ENCODE data around the gene EVC. TPM values are rescaled to one million over a fixed set of nuclear protein-coding genes. Genes with fewer than 3 reads are reported as not detected.
"Not testable (repeated sequence)": the region's sequence is repeated elsewhere in the genome, so short reads cannot be mapped to it uniquely, and the experiment has no call there.

The EVC gene
- total RNA-seq, 3 donors from 2014 or later = 1.9 to 24.2 (median 4.6) TPM

GRCh38 chr4:5805270-5805669, 94.3 kb downstream of the EVC start:
- DNase-seq (no peak), ATAC-seq (no peak)
- intact Hi-C loops (cut with DNase I, micrococcal nuclease) = no loop called here
- Histone ChIP-seq H3K4me3 (no peak overlapping the region), H3K9me3 (no peaks in the 10 kb centered on the region), H3K4me1 (ENCODE audit: low read depth) (no peaks in the 10 kb centered on the region), H3K36me3 (ENCODE audit: low read depth) (no peaks in the 10 kb centered on the region)
- no peak for TF ChIP-seq CTCF (IDR thresholded peaks at IDR 0.05)

- DNase-seq (no peak), ATAC-seq (no peak)
- Histone ChIP-seq H3K9me3 (no peaks in the 10 kb centered on the region), H3K36me3 (ENCODE audit: low read depth) (no peaks in the 10 kb centered on the region), H3K4me1 (ENCODE audit: low read depth) (no peaks in the 10 kb centered on the region), H3K4me3 (no peak overlapping the region)
- TF ChIP-seq CTCF (IDR thresholded peaks at IDR 0.05) = no peak
- intact Hi-C loops (cut with DNase I, micrococcal nuclease) = no loop called here
Measured at GRCh38 chr4:5808081-5808741, 97.2 kb downstream of the EVC start.

GRCh38 chr4:5809216-5809776, 98.3 kb downstream of the EVC start:
- H3K9me3 ChIP-seq = no peaks in the 10 kb centered on the region
- H3K4me3 ChIP-seq = no peak overlapping the region
- ATAC-seq (no peak), DNase-seq (no peak)
- TF ChIP-seq CTCF (IDR thresholded peaks at IDR 0.05) = no peak
- intact Hi-C loops (cut with DNase I, micrococcal nuclease) = no loop called here
- no peaks in the 10 kb centered on the region for H3K36me3 ChIP-seq (ENCODE audit: low read depth)
- no peaks in the 10 kb centered on the region for H3K4me1 ChIP-seq (ENCODE audit: low read depth)

- Histone ChIP-seq H3K4me1 (ENCODE audit: low read depth) (no peaks in the 10 kb centered on the region), H3K36me3 (ENCODE audit: low read depth) (no peaks in the 10 kb centered on the region), H3K9me3 (no peaks in the 10 kb centered on the region), H3K4me3 (no peak overlapping the region)
- no peak for TF ChIP-seq CTCF (IDR thresholded peaks at IDR 0.05)
- intact Hi-C loops (cut with DNase I, micrococcal nuclease) = no loop called here
- DNase-seq (no peak), ATAC-seq (no peak)
Measured at GRCh38 chr4:5810151-5810550, 99.2 kb downstream of the EVC start.

GRCh38 chr4:5810770-5811430, 99.9 kb downstream of the EVC start:
- intact Hi-C loops (cut with DNase I, micrococcal nuclease) = no loop called here

GRCh38 chr4:5812057-5812456, 101.1 kb downstream of the EVC start:
- H3K36me3 ChIP-seq (ENCODE audit: low read depth); DNase-seq; intact Hi-C loops (cut with DNase I, micrococcal nuclease); H3K9me3 ChIP-seq; H3K4me3 ChIP-seq; ATAC-seq; H3K4me1 ChIP-seq (ENCODE audit: low read depth): not testable (repeated sequence)

More at GRCh38 chr4:5810770-5811430, 99.9 kb downstream of the EVC start:
- Histone ChIP-seq H3K4me1 (ENCODE audit: low read depth) (no peaks in the 10 kb centered on the region), H3K9me3 (no peaks in the 10 kb centered on the region), H3K4me3 (no peak overlapping the region), H3K36me3 (ENCODE audit: low read depth) (no peaks in the 10 kb centered on the region)
- DNase-seq (no peak), ATAC-seq (no peak)
- TF ChIP-seq CTCF (IDR thresholded peaks at IDR 0.05) = no peak
